Mesendoderm (in vitro differentiated cells): ENCODE measurements around the gene HELZ2.
A peak's percentile ranks its signal among the peaks of the same experiment; 100 is the strongest.

Experiments
- DNase-seq: peaks from one replicate; pipeline ENCODE4 v3.0.0; 2013
- H2AK5ac ChIP-seq: 2 replicates; pipeline ENCODE4 v1.6.1; 2013; ENCODE audit warnings: low read length, inconsistent platforms
- H2BK120ac ChIP-seq: 2 replicates; pipeline ENCODE4 v1.6.1; 2013; ENCODE audit warnings: low read depth, mild to moderate bottlenecking, low read length, moderate library complexity, mixed read lengths
- H2BK15ac ChIP-seq: replicated peaks from 2 replicates; pipeline ENCODE4 v1.6.1; 2013; ENCODE audit warnings: low read depth, mild to moderate bottlenecking, moderate library complexity
- H2BK5ac ChIP-seq: 2 replicates; pipeline ENCODE4 v1.6.1; 2013; ENCODE audit warnings: low read length, inconsistent platforms
- H3K18ac ChIP-seq: 2 replicates; pipeline ENCODE4 v1.6.1; 2013; ENCODE audit warnings: mild to moderate bottlenecking, low read length, mixed read lengths
- H3K23ac ChIP-seq: one replicate; pipeline ENCODE4 v1.6.1; 2013; ENCODE audit warnings: low read length
- H3K27ac ChIP-seq: 2 replicates; pipeline ENCODE4 v1.5.1; 2013; ENCODE audit warnings: low read depth, mild to moderate bottlenecking, inconsistent platforms, low read length, moderate library complexity
- H3K27me3 ChIP-seq: 2 replicates; pipeline ENCODE4 v1.6.1; 2013; ENCODE audit warnings: low read length, control low read depth, mild to moderate bottlenecking, inconsistent platforms; ENCODE audit not compliant: insufficient read depth, poor library complexity
- H3K36me3 ChIP-seq: 2 replicates; pipeline ENCODE4 v1.6.1; 2013; ENCODE audit warnings: low read length, inconsistent platforms; ENCODE audit not compliant: control insufficient read depth, insufficient read depth
- H3K4ac ChIP-seq: one replicate; pipeline ENCODE4 v1.6.1; 2013; ENCODE audit warnings: low read depth, mild to moderate bottlenecking, low read length, moderate library complexity
- H3K4me1 ChIP-seq: 2 replicates; pipeline ENCODE4 v1.6.1; 2013; ENCODE audit warnings: low read depth, low read length, inconsistent platforms; ENCODE audit not compliant: control insufficient read depth
- H3K4me2 ChIP-seq: 2 replicates; pipeline ENCODE4 v1.6.1; 2013; ENCODE audit warnings: low read length
- H3K4me3 ChIP-seq: 2 replicates; pipeline ENCODE4 v1.5.1; 2013; ENCODE audit warnings: mild to moderate bottlenecking, low read length
- H3K56ac ChIP-seq: one replicate; pipeline ENCODE4 v1.6.1; 2013; ENCODE audit warnings: low read length
- H3K79me1 ChIP-seq: 2 replicates; pipeline ENCODE4 v1.6.1; 2013; ENCODE audit warnings: low read length, inconsistent platforms
- H3K79me2 ChIP-seq: 2 replicates; pipeline ENCODE4 v1.6.1; 2013; ENCODE audit warnings: mild to moderate bottlenecking, low read length; ENCODE audit not compliant: control insufficient read depth, insufficient read depth
- H3K9ac ChIP-seq: 2 replicates; pipeline ENCODE4 v1.6.1; 2013; ENCODE audit warnings: low read length, inconsistent platforms
- H4K5ac ChIP-seq: one replicate; pipeline ENCODE4 v1.6.1; 2013; ENCODE audit warnings: low read length
- H4K8ac ChIP-seq: one replicate; pipeline ENCODE4 v1.6.1; 2013; ENCODE audit warnings: low read depth, mild to moderate bottlenecking, control low read depth, low read length, moderate library complexity
- WGBS: extraction: QIAGEN DNeasy Blood & Tissue Kit; methylation state at CpG from one replicate; pipeline ENCODE4 v1.1.7; 2013; ENCODE audit warnings: low lambda C conversion rate, missing lambda C conversion rate; ENCODE audit not compliant: insufficient coverage; ENCODE audit errors: extremely low coverage; 5-methylcytosine and 5-hydroxymethylcytosine counted together

The HELZ2 gene

GRCh38 chr20:63536997-63537524 is 37.0 kb downstream of the HELZ2 start, which contains the start of gene PTK6:
PTK6 (minus strand) TSS chr20:63537376; CDS start chr20:63537314, 62 bp downstream.
- DNase-seq: no peak
- no peak within 1 kb of the TSS for H2BK5ac ChIP-seq
- H3K4me2 ChIP-seq: peak within 1 kb of the TSS; percentile 38
- peak within 1 kb of the TSS; percentile 71 for H3K9ac ChIP-seq
- no peak within 1 kb of the TSS for H3K27ac ChIP-seq
- no peak within 1 kb of the TSS for H4K5ac ChIP-seq
- no CpG with 5 or more reads among the region's 29 CpGs for WGBS
- H3K56ac ChIP-seq: peak within 1 kb of the TSS; percentile 83
- H3K36me3 ChIP-seq: no peaks in the 10 kb centered on the region
- no peak within 1 kb of the TSS for H3K23ac ChIP-seq
- no peaks in the 10 kb centered on the region for H3K27me3 ChIP-seq
- no peak within 1 kb of the TSS for H3K4me3 ChIP-seq
- H2AK5ac ChIP-seq: no peak within 1 kb of the TSS
- no peak within 1 kb of the TSS for H3K4ac ChIP-seq
- no peaks in the 10 kb centered on the region for H3K79me2 ChIP-seq
- H2BK15ac ChIP-seq: no peak within 1 kb of the TSS
- no peaks in the 10 kb centered on the region for H3K4me1 ChIP-seq
- no peak within 1 kb of the TSS for H2BK120ac ChIP-seq
- H3K18ac ChIP-seq: no peak within 1 kb of the TSS
- no peak within 1 kb of the TSS for H4K8ac ChIP-seq
- H3K79me1 ChIP-seq: no peaks in the 10 kb centered on the region

GRCh38 chr20:63536241-63536977 is 37.6 kb downstream of the HELZ2 start:
- Histone ChIP-seq H3K4me2 (no peak overlapping the region), H3K56ac (no peak overlapping the region), H3K18ac (no peak overlapping the region), H3K9ac (no peak overlapping the region), H2AK5ac (no peak overlapping the region), H2BK120ac (no peak overlapping the region), H3K79me2 (no peaks in the 10 kb centered on the region), H3K27ac (no peak overlapping the region), H2BK5ac (no peak overlapping the region), H4K5ac (no peak overlapping the region), H2BK15ac (no peak overlapping the region), H3K4me3 (no peak overlapping the region), H3K79me1 (no peaks in the 10 kb centered on the region), H3K23ac (no peak overlapping the region), H4K8ac (no peak overlapping the region), H3K4me1 (no peaks in the 10 kb centered on the region), H3K4ac (no peak overlapping the region), H3K27me3 (no peaks in the 10 kb centered on the region), H3K36me3 (no peaks in the 10 kb centered on the region)
- no CpG with 5 or more reads among the region's 35 CpGs for WGBS
- no peak for DNase-seq

DNA sequence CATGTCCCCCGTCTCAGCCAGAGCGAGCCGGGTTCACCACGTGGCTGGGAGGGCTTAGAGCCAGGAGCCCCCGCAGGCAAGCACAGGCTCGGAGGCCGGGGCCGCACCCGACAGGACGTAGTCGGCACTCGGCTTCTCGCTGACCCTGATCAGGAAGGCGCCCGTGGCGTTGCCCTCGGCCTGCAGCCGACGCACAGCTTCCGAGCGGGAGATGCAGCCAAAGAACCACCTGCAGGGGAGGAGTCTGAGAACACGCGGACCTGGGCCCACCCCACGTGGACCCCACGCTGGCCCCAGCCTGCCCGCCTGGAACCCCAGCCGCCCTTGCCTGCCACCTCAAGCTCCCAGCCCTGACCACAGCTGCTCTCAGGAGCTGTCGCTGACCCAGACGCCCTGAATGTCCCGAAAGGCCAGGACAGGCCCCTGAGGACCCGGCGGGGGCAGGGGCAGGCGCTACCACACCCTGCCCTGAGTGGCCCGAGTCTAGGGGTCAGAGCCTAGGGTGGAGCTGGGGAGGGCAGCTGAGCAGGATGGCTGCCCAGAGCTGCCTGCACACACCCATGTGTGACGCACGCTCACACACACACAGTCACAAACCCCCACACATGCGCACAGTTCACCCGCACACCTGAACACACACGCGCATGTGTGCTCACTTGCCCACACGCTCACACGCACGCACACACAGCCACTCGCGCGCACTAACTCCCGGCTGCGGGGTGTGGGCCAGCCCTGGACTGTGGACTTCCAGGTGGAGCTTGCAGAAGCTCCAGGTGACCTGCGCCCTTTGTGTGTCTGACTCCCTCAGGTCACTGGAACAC is 39.0 kb downstream of the HELZ2 start:
- H3K18ac ChIP-seq: no peak overlapping the region
- no peak overlapping the region for H3K9ac ChIP-seq
- no CpG with 5 or more reads among the region's 49 CpGs for WGBS
- no peak overlapping the region for H3K4me3 ChIP-seq
- no peaks in the 10 kb centered on the region for H3K4me1 ChIP-seq
- no peak overlapping the region for H2BK120ac ChIP-seq
- no peak overlapping the region for H3K27ac ChIP-seq
- no peak overlapping the region for H4K5ac ChIP-seq
- H3K79me2 ChIP-seq: no peaks in the 10 kb centered on the region
- H3K23ac ChIP-seq: no peak overlapping the region
- H3K79me1 ChIP-seq: no peaks in the 10 kb centered on the region
- no peaks in the 10 kb centered on the region for H3K27me3 ChIP-seq
- no peak overlapping the region for H4K8ac ChIP-seq
- no peak overlapping the region for H3K4me2 ChIP-seq
- H2AK5ac ChIP-seq: no peak overlapping the region
- no peak overlapping the region for H2BK5ac ChIP-seq
- H3K36me3 ChIP-seq: no peaks in the 10 kb centered on the region
- H3K4ac ChIP-seq: no peak overlapping the region
- no peak overlapping the region for H3K56ac ChIP-seq
- no peak for DNase-seq
- H2BK15ac ChIP-seq: no peak overlapping the region

- no peak overlapping the region for H2BK15ac ChIP-seq
- no peaks in the 10 kb centered on the region for H3K27me3 ChIP-seq
- no peak overlapping the region for H3K4ac ChIP-seq
- no peaks in the 10 kb centered on the region for H3K4me1 ChIP-seq
- H3K18ac ChIP-seq: no peak overlapping the region
- H2BK120ac ChIP-seq: no peak overlapping the region
- no peak overlapping the region for H3K9ac ChIP-seq
- no peak overlapping the region for H2BK5ac ChIP-seq
- no CpG with 5 or more reads among the region's 12 CpGs for WGBS
- no peaks in the 10 kb centered on the region for H3K79me2 ChIP-seq
- no peaks in the 10 kb centered on the region for H3K36me3 ChIP-seq
- H3K79me1 ChIP-seq: no peaks in the 10 kb centered on the region
- DNase-seq: no peak
- H3K56ac ChIP-seq: no peak overlapping the region
- H4K5ac ChIP-seq: no peak overlapping the region
- no peak overlapping the region for H3K23ac ChIP-seq
- no peak overlapping the region for H3K27ac ChIP-seq
- no peak overlapping the region for H3K4me2 ChIP-seq
- no peak overlapping the region for H3K4me3 ChIP-seq
- H4K8ac ChIP-seq: no peak overlapping the region
- H2AK5ac ChIP-seq: no peak overlapping the region
Measured at GRCh38 chr20:63534427-63534830, 39.6 kb downstream of the HELZ2 start.

- H3K56ac ChIP-seq: no peak overlapping the region
- H2BK120ac ChIP-seq: no peak overlapping the region
- no peak overlapping the region for H4K8ac ChIP-seq
- no peak overlapping the region for H3K27ac ChIP-seq
- H3K4me1 ChIP-seq: no peaks in the 10 kb centered on the region
- no CpG with 5 or more reads among the region's 28 CpGs for WGBS
- H2AK5ac ChIP-seq: no peak overlapping the region
- no peak overlapping the region for H3K4ac ChIP-seq
- H4K5ac ChIP-seq: no peak overlapping the region
- H3K4me2 ChIP-seq: no peak overlapping the region
- H3K36me3 ChIP-seq: no peaks in the 10 kb centered on the region
- H2BK5ac ChIP-seq: no peak overlapping the region
- no peak overlapping the region for H3K4me3 ChIP-seq
- no peak overlapping the region for H3K23ac ChIP-seq
- DNase-seq: no peak
- no peaks in the 10 kb centered on the region for H3K79me2 ChIP-seq
- no peaks in the 10 kb centered on the region for H3K27me3 ChIP-seq
- H2BK15ac ChIP-seq: no peak overlapping the region
- no peak overlapping the region for H3K18ac ChIP-seq
- no peaks in the 10 kb centered on the region for H3K79me1 ChIP-seq
- no peak overlapping the region for H3K9ac ChIP-seq
Measured at GRCh38 chr20:63533871-63534393, 40.1 kb downstream of the HELZ2 start.
